CD4-positive, CD25-positive, alpha-beta regulatory T cell (primary cell): Measurements from ENCODE around the gene GRPEL2. TPM values are rescaled to one million over a fixed set of nuclear protein-coding genes. Genes with fewer than 3 reads are reported as not detected.

Experiments used
- ATAC-seq, 2 donors: fragments of 150-1000 bp; cut with Tn5 transposase; one replicate each; pipeline ENCODE4 v1.10.0; 2021; ENCODE audit warnings: low read depth in 2 of 2, moderate number of reproducible peaks in 2 of 2, moderate library complexity in 1 of 2
- DNase-seq, 3 donors: peaks; one replicate each; pipeline versions ENCODE4 v3.0.0 to v3.0.0-alpha.2; 2012 to 2022; ENCODE audit warnings: mixed read lengths in 1 of 3
- H3K27ac ChIP-seq: one replicate; pipeline ENCODE4 v1.7.0; 2013; ENCODE audit warnings: mild to moderate bottlenecking, low read length; ENCODE audit not compliant: insufficient read depth, poor library complexity, severe bottlenecking
- H3K27me3 ChIP-seq: one replicate; pipeline ENCODE4 v1.7.0; 2013; ENCODE audit warnings: low read length; ENCODE audit not compliant: control insufficient read depth, insufficient read depth
- H3K36me3 ChIP-seq: one replicate; pipeline ENCODE4 v1.7.0; 2013; ENCODE audit warnings: mild to moderate bottlenecking, low read length, moderate library complexity; ENCODE audit not compliant: control insufficient read depth, insufficient read depth
- H3K4me1 ChIP-seq: 2 replicates; pipeline ENCODE4 v1.7.0; 2013; ENCODE audit warnings: mild to moderate bottlenecking, low read length; ENCODE audit not compliant: insufficient read depth, control insufficient read depth, poor library complexity, severe bottlenecking
- H3K4me3 ChIP-seq: one replicate; pipeline ENCODE4 v1.7.0; 2013; ENCODE audit warnings: low read depth, mild to moderate bottlenecking, low read length, moderate library complexity
- H3K9me3 ChIP-seq, 2 experiments: 1 replicate in 1 of 2; 2 replicates in 1 of 2; pipeline ENCODE4 v1.7.0; 2013; ENCODE audit warnings: low read length in 2 of 2, mild to moderate bottlenecking in 1 of 2, moderate library complexity in 1 of 2; ENCODE audit not compliant: control insufficient read depth in 2 of 2
- H3K27ac Mint-ChIP-seq, 3 donors: one replicate each; pipeline ENCODE4 v1.8.0; 2020 to 2022; ENCODE audit warnings: mild to moderate bottlenecking in 3 of 3, mixed read lengths in 3 of 3, moderate library complexity in 2 of 3
- H3K27me3 Mint-ChIP-seq: one replicate; pipeline ENCODE4 v1.8.0; 2022; ENCODE audit warnings: mild to moderate bottlenecking, mixed read lengths
- H3K36me3 Mint-ChIP-seq: one replicate; pipeline ENCODE4 v1.8.0; 2020; ENCODE audit warnings: mixed read lengths
- H3K4me1 Mint-ChIP-seq, 4 donors: one replicate each; pipeline ENCODE4 v1.8.0; 2020 to 2022; ENCODE audit warnings: mixed read lengths in 4 of 4, mild to moderate bottlenecking in 1 of 4
- H3K4me3 Mint-ChIP-seq, 4 donors: one replicate each; pipeline ENCODE4 v1.8.0; 2020 to 2022; ENCODE audit warnings: mild to moderate bottlenecking in 4 of 4, mixed read lengths in 4 of 4, moderate library complexity in 3 of 4
- H3K9me3 Mint-ChIP-seq, 7 donors: one replicate each; pipeline ENCODE4 v1.8.0; 2020 to 2022; ENCODE audit warnings: mixed read lengths in 7 of 7, mild to moderate bottlenecking in 3 of 7, moderate library complexity in 2 of 7
- polyA plus RNA-seq, 4 donors: library from polyadenylated mRNA; unstranded; fragments of 300-500 nt; fragmentation: Illumina TruSeq; gene quantifications; one replicate each; pipeline ENCODE4 v1.2.3, GENCODE V29; 2021
- total RNA-seq: library from RNA; stranded (reverse); gene quantifications from one replicate; pipeline ENCODE4 v1.2.3, GENCODE V29; 2022

GRPEL2 gene
- total and polyA plus RNA-seq, 5 donors from 2014 or later: 11.0 to 25.9 (median 11.5) TPM

GRCh38 chr5:149358868-149359495, 13.7 kb downstream of the GRPEL2 start:
- ATAC-seq (no peak), DNase-seq (peak in 1 of 3 donors; percentile 11)
- peak overlapping the region; percentile 77 for H3K4me3 ChIP-seq
- H3K27me3 ChIP-seq: no peaks in the 10 kb centered on the region
- H3K27me3 Mint-ChIP-seq: no peaks in the 10 kb centered on the region
- peak overlapping the region; percentile 93 to 96 (median 94) for H3K4me3 Mint-ChIP-seq
- peaks cover 25 to 75% (median 60%) of the 10 kb centered on the region in 4 donors for H3K4me1 Mint-ChIP-seq
- peak overlapping the region in 2 of 3 donors; percentile 91 to 96 for H3K27ac Mint-ChIP-seq
- no peaks in the 10 kb centered on the region for H3K9me3 ChIP-seq
- H3K4me1 ChIP-seq: peaks cover 49% of the 10 kb centered on the region
- peak overlapping the region; percentile 79 for H3K27ac ChIP-seq
- H3K36me3 ChIP-seq: peaks cover 20% of the 10 kb centered on the region
- peaks cover 16% of the 10 kb centered on the region for H3K36me3 Mint-ChIP-seq
- peaks cover 0 to 3% (median 0%) of the 10 kb centered on the region in 7 donors for H3K9me3 Mint-ChIP-seq

GRCh38 chr5:149360272-149360671, 15.0 kb downstream of the GRPEL2 start:
- peaks cover 47% of the 10 kb centered on the region for H3K4me1 ChIP-seq
- H3K36me3 ChIP-seq: peaks cover 16% of the 10 kb centered on the region
- H3K36me3 Mint-ChIP-seq: peaks cover 13% of the 10 kb centered on the region
- H3K27ac ChIP-seq: peak overlapping the region; percentile 34
- H3K4me3 ChIP-seq: peak overlapping the region; percentile 12
- no peaks in the 10 kb centered on the region for H3K27me3 Mint-ChIP-seq
- H3K9me3 Mint-ChIP-seq: peaks cover 0 to 2% (median 0%) of the 10 kb centered on the region in 7 donors
- peak overlapping the region; percentile 57 to 94 (median 87) for H3K4me3 Mint-ChIP-seq
- no peaks in the 10 kb centered on the region for H3K27me3 ChIP-seq
- H3K9me3 ChIP-seq: no peaks in the 10 kb centered on the region
- peaks cover 21 to 71% (median 52%) of the 10 kb centered on the region in 4 donors for H3K4me1 Mint-ChIP-seq
- ATAC-seq (no peak), DNase-seq (peak in 1 of 3 donors; percentile 24)
- peak overlapping the region; percentile 89 to 96 (median 94) for H3K27ac Mint-ChIP-seq

GRCh38 chr5:149362541-149362940, 17.2 kb downstream of the GRPEL2 start:
- H3K36me3 ChIP-seq: peaks cover 8% of the 10 kb centered on the region
- peaks cover 0 to 2% (median 0%) of the 10 kb centered on the region in 7 donors for H3K9me3 Mint-ChIP-seq
- H3K4me3 ChIP-seq: no peak overlapping the region
- H3K27me3 Mint-ChIP-seq: no peaks in the 10 kb centered on the region
- peak overlapping the region; percentile 82 to 89 (median 84) for H3K27ac Mint-ChIP-seq
- H3K4me3 Mint-ChIP-seq: peak overlapping the region in 1 of 4 donors; percentile 39
- ATAC-seq (no peak), DNase-seq (no peak)
- H3K4me1 Mint-ChIP-seq: peaks cover 16 to 63% (median 41%) of the 10 kb centered on the region in 4 donors
- H3K4me1 ChIP-seq: peaks cover 35% of the 10 kb centered on the region
- no peak overlapping the region for H3K27ac ChIP-seq
- no peaks in the 10 kb centered on the region for H3K9me3 ChIP-seq
- peaks cover 12% of the 10 kb centered on the region for H3K36me3 Mint-ChIP-seq
- no peaks in the 10 kb centered on the region for H3K27me3 ChIP-seq

- H3K36me3 ChIP-seq: peaks cover 8% of the 10 kb centered on the region
- no peak for ATAC-seq
- Mint-ChIP-seq H3K27me3 (no peaks in the 10 kb centered on the region), H3K36me3 (peaks cover 16% of the 10 kb centered on the region), H3K4me1 (peaks cover 16 to 63% (median 44%) of the 10 kb centered on the region in 4 donors), H3K9me3 (no peaks in the 10 kb centered on the region), H3K27ac (peak overlapping the region in 2 of 3 donors; percentile 59 to 82), H3K4me3 (peak overlapping the region in 1 of 4 donors; percentile 39)
- no peaks in the 10 kb centered on the region for H3K9me3 ChIP-seq
- no peak overlapping the region for H3K4me3 ChIP-seq
- no peak for DNase-seq
- H3K4me1 ChIP-seq: peaks cover 34% of the 10 kb centered on the region
- H3K27me3 ChIP-seq: no peaks in the 10 kb centered on the region
- H3K27ac ChIP-seq: no peak overlapping the region
These were observed 18.1 kb downstream of the GRPEL2 start for GRCh38 chr5:149363358-149363757.

- ATAC-seq: no peak
These were observed 18.6 kb downstream of the GRPEL2 start for GRCh38 chr5:149363936-149364335.

GRCh38 chr5:149364719-149365118, 19.4 kb downstream of the GRPEL2 start:
- Mint-ChIP-seq H3K27ac (peak overlapping the region; percentile 39 to 80 (median 52)), H3K36me3 (peaks cover 24% of the 10 kb centered on the region), H3K4me3 (no peak overlapping the region), H3K9me3 (no peaks in the 10 kb centered on the region), H3K4me1 (peaks cover 10 to 49% (median 36%) of the 10 kb centered on the region in 4 donors), H3K27me3 (no peaks in the 10 kb centered on the region)
- DNase-seq (no peak), ATAC-seq (no peak)
- H3K27me3 ChIP-seq: no peaks in the 10 kb centered on the region
- peaks cover 8% of the 10 kb centered on the region for H3K36me3 ChIP-seq
- H3K4me1 ChIP-seq: peaks cover 20% of the 10 kb centered on the region
- no peaks in the 10 kb centered on the region for H3K9me3 ChIP-seq
- H3K4me3 ChIP-seq: no peak overlapping the region
- no peak overlapping the region for H3K27ac ChIP-seq

More at GRCh38 chr5:149363936-149364335, 18.6 kb downstream of the GRPEL2 start:
- peak overlapping the region in 1 of 3 donors; percentile 59 for H3K27ac Mint-ChIP-seq
- no peak for DNase-seq
- Histone ChIP-seq H3K27ac (no peak overlapping the region), H3K36me3 (peaks cover 8% of the 10 kb centered on the region), H3K4me1 (peaks cover 28% of the 10 kb centered on the region), H3K27me3 (no peaks in the 10 kb centered on the region), H3K9me3 (no peaks in the 10 kb centered on the region), H3K4me3 (no peak overlapping the region)
- H3K27me3 Mint-ChIP-seq: no peaks in the 10 kb centered on the region
- H3K9me3 Mint-ChIP-seq: no peaks in the 10 kb centered on the region
- H3K4me3 Mint-ChIP-seq: no peak overlapping the region
- peaks cover 21% of the 10 kb centered on the region for H3K36me3 Mint-ChIP-seq
- H3K4me1 Mint-ChIP-seq: peaks cover 14 to 57% (median 39%) of the 10 kb centered on the region in 4 donors

- Histone ChIP-seq H3K27me3 (no peaks in the 10 kb centered on the region), H3K4me3 (no peak overlapping the region), H3K27ac (no peak overlapping the region), H3K9me3 (no peaks in the 10 kb centered on the region), H3K36me3 (peaks cover 8% of the 10 kb centered on the region), H3K4me1 (peaks cover 14% of the 10 kb centered on the region)
- DNase-seq: no peak
- Mint-ChIP-seq H3K27ac (peak overlapping the region in 1 of 3 donors; percentile 80), H3K27me3 (no peaks in the 10 kb centered on the region), H3K4me3 (no peak overlapping the region), H3K4me1 (peaks cover 6 to 42% (median 30%) of the 10 kb centered on the region in 4 donors), H3K36me3 (peaks cover 24% of the 10 kb centered on the region), H3K9me3 (no peaks in the 10 kb centered on the region)
- ATAC-seq: no peak
These were observed 20.1 kb downstream of the GRPEL2 start for GRCh38 chr5:149365418-149365817.
